Measurements from ENCODE around the gene APBB2.

DNA sequence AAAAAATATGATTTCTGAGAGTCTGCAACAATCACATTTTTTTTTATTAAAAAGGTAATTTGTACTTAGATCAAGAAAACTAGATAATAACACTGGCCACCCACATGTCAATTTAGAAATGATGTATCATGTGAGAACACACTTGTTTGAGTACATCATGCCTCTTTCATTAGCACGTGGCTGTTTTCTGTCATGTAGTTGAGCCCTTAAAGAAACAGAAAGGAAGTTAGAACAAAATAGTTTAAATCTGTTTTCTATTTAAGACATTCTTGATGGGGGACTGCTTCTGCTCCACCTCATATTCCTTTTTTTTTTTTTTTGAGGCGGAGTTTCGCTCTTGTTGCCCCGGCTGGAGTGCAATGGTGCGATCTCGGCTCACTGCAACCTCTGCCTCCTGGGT lies 257.1 kb downstream of the APBB2 start:
- no peak for TF ChIP-seq EZH2 (IDR thresholded peaks at IDR 0.05; ENCODE audit: borderline replicate concordance, low read length)
- TF ChIP-seq, protein P1, sequence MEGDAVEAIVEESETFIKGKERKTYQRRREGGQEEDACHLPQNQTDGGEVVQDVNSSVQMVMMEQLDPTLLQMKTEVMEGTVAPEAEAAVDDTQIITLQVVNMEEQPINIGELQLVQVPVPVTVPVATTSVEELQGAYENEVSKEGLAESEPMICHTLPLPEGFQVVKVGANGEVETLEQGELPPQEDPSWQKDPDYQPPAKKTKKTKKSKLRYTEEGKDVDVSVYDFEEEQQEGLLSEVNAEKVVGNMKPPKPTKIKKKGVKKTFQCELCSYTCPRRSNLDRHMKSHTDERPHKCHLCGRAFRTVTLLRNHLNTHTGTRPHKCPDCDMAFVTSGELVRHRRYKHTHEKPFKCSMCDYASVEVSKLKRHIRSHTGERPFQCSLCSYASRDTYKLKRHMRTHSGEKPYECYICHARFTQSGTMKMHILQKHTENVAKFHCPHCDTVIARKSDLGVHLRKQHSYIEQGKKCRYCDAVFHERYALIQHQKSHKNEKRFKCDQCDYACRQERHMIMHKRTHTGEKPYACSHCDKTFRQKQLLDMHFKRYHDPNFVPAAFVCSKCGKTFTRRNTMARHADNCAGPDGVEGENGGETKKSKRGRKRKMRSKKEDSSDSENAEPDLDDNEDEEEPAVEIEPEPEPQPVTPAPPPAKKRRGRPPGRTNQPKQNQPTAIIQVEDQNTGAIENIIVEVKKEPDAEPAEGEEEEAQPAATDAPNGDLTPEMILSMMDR (conservative IDR thresholded peaks at IDR 0.05 in 1 of 2, IDR thresholded peaks at IDR 0.05 in 1 of 2; ENCODE audit: extremely low read depth in 1 of 2, insufficient read depth in 1 of 2, low read depth in 1 of 2, low read length in 2 of 2), result no peak
